ENCODE data around the gene GGT7.
A peak's percentile ranks its signal among the peaks of the same experiment; 100 is the strongest.

GGT7 gene, protein sequence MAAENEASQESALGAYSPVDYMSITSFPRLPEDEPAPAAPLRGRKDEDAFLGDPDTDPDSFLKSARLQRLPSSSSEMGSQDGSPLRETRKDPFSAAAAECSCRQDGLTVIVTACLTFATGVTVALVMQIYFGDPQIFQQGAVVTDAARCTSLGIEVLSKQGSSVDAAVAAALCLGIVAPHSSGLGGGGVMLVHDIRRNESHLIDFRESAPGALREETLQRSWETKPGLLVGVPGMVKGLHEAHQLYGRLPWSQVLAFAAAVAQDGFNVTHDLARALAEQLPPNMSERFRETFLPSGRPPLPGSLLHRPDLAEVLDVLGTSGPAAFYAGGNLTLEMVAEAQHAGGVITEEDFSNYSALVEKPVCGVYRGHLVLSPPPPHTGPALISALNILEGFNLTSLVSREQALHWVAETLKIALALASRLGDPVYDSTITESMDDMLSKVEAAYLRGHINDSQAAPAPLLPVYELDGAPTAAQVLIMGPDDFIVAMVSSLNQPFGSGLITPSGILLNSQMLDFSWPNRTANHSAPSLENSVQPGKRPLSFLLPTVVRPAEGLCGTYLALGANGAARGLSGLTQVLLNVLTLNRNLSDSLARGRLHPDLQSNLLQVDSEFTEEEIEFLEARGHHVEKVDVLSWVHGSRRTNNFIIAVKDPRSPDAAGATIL

GRCh38 chr20:34872622-34873224 is at the start of gene GGT7:
Gene GGT7, minus strand, starts transcription at chr20:34872856. Its CDS starts 41 bp downstream, at chr20:34872815.
- TF ChIP-seq CTCF (IDR thresholded peaks at IDR 0.05) = peak; percentile 82

- TF ChIP-seq CTCF (IDR thresholded peaks at IDR 0.05) = no peak
These were observed 48.8 kb upstream of the GGT7 start for GRCh38 chr20:34921436-34921835.

GRCh38 chr20:34920055-34920454 is 47.4 kb upstream of the GGT7 start:
- no peak for TF ChIP-seq CTCF (IDR thresholded peaks at IDR 0.05)

DNA sequence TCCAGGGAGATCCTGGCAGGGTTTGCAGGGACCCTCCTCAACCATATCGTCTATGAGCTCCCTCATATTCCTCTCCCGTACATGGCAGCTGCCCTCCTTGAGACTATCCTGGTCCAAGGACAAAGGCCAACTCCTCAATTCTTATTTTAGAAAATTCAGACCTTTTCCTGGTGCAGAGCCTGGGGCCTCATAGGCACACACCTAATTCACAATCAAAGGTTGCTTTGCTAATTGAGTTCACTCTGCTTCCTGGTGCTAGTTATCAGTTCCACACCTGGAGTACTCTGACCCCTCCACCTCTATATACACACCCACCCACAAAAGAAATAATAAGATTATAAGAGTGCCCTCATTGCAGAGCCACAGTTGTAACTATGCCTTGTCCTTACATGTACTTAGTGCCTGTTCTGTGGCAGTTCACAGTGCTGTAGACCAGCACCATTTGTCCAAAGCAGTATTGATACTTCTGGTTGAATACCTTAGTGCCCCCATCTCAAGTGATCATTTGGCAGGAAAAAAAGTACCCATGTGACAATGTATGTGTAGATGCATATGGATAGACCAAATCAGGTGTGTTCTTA is 44.2 kb upstream of the GGT7 start:
- no peak for TF ChIP-seq CTCF (IDR thresholded peaks at IDR 0.05)

- no peak for TF ChIP-seq CTCF (IDR thresholded peaks at IDR 0.05)
These were observed 43.2 kb upstream of the GGT7 start for GRCh38 chr20:34915749-34916455.

GRCh38 chr20:34915131-34915530 is 42.5 kb upstream of the GGT7 start:
- TF ChIP-seq CTCF (IDR thresholded peaks at IDR 0.05) = no peak

Measured in LNCAP (cell line).